Ishikawa (cell line): Measurements from ENCODE around the gene S100A16.

Source experiments
- EGR1 ChIP-seq: IDR thresholded peaks from 2 replicates; pipeline ENCODE4 v1.6.1; 2012
- FOXM1 ChIP-seq: IDR thresholded peaks from 2 replicates; pipeline ENCODE4 v1.6.1; 2012; ENCODE audit warnings: low read depth, borderline replicate concordance
- RAD21 ChIP-seq: IDR thresholded peaks from 2 replicates; pipeline ENCODE4 v1.6.1; 2012; ENCODE audit warnings: low read depth
- YY1 ChIP-seq: IDR thresholded peaks from 2 replicates; pipeline ENCODE4 v1.6.1; 2012; ENCODE audit warnings: low read depth
- TF ChIP-seq, protein P1 (sequence below): IDR thresholded peaks from 2 replicates; pipeline ENCODE4 v1.6.1; 2012

DNA sequence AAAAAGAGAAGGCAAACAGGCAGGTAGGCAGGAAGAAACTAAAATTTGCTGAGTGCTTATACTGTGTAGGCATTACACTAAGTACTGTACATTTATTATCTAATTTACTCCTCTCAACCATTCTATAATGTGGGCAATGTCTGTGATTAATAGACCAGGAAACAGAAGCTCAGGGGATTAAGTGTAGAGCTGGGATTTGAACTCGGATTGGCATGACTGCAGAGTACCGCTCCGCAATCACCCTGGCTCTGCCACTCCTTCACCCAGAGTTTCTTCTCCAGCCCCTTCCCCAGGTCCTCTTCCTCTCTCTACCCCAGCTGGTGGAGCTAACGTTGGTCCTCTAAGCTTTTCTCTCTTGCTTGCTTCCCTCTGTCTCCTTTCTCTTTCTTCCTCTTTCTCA is 35.8 kb downstream of the S100A16 start:
- TF ChIP-seq, protein P1, sequence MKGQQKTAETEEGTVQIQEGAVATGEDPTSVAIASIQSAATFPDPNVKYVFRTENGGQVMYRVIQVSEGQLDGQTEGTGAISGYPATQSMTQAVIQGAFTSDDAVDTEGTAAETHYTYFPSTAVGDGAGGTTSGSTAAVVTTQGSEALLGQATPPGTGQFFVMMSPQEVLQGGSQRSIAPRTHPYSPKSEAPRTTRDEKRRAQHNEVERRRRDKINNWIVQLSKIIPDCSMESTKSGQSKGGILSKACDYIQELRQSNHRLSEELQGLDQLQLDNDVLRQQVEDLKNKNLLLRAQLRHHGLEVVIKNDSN, result no peak
- TF ChIP-seq FOXM1 (no peak), RAD21 (no peak), YY1 (no peak), EGR1 (no peak)
